PC-3 (cell line): ENCODE data around the gene BCKDHB. TPM values are rescaled to one million over a fixed set of nuclear protein-coding genes. Genes with fewer than 3 reads are reported as not detected.

Experiments used
- ATAC-seq: fragments of 200-7000 bp; cut with Tn5 transposase; 2 replicates; pipeline ENCODE4 v1.9.1; 2020; ENCODE audit warnings: mild to moderate bottlenecking, moderate library complexity
- BruUV-seq: library from RNA; stranded (reverse); fragments of 400-500 nt; replicated peaks from 2 replicates; lab custom pipeline; 2021; lab: Mats Ljungman, UMichigan
- CTCF ChIA-PET: fragments of 300-600 bp; sonication (Branson Sonifier 250); formaldehyde crosslinking; loops from one replicate; lab custom pipeline; 2022; ENCODE audit warnings: antibody characterized with exemption; lab: Charles Lee
- POLR2A ChIA-PET: fragments of 300-600 bp; sonication (Branson Sonifier 250); formaldehyde crosslinking; loops from one replicate; lab custom pipeline; 2022; ENCODE audit warnings: antibody characterized with exemption; ENCODE audit not compliant: unreplicated experiment; lab: Charles Lee
- DNase-seq: peaks from one replicate; pipeline ENCODE4 v3.0.0-alpha.2; 2015
- H2AFZ ChIP-seq: fragments of 300-600 bp; sonication (generic); 2 replicates; pipeline ENCODE4 v1.6.0; 2016; ENCODE audit warnings: antibody characterized with exemption, low read length
- H3F3A ChIP-seq: fragments of 300-600 bp; sonication (generic); one replicate; pipeline ENCODE4 v1.6.0; 2017; ENCODE audit warnings: antibody characterized with exemption, low read length, control low read depth, mild to moderate bottlenecking; ENCODE audit not compliant: unreplicated experiment
- H3K27ac ChIP-seq: fragments of 300-600 bp; sonication (generic); 2 replicates; pipeline ENCODE4 v1.5.1; 2016; ENCODE audit warnings: mild to moderate bottlenecking, low read length
- H3K27me3 ChIP-seq: fragments of 300-600 bp; sonication (generic); 2 replicates; pipeline ENCODE4 v1.6.1; 2016; ENCODE audit warnings: low read length, mixed read lengths
- H3K36me3 ChIP-seq: fragments of 300-600 bp; sonication (generic); 2 replicates; pipeline ENCODE4 v1.6.1; 2016; ENCODE audit warnings: low read depth, mixed run types, low read length, mixed read lengths
- H3K4me1 ChIP-seq: fragments of 300-600 bp; sonication (generic); 2 replicates; pipeline ENCODE4 v1.5.1; 2016; ENCODE audit warnings: low read length; ENCODE audit not compliant: insufficient read depth
- H3K4me2 ChIP-seq: fragments of 300-600 bp; sonication (generic); 2 replicates; pipeline ENCODE4 v1.6.0; 2016; ENCODE audit warnings: low read length
- H3K4me3 ChIP-seq: fragments of 300-600 bp; sonication (generic); 2 replicates; pipeline ENCODE4 v1.5.1; 2016; ENCODE audit warnings: mild to moderate bottlenecking, low read length, mixed read lengths
- H3K79me2 ChIP-seq: fragments of 300-600 bp; sonication (generic); 2 replicates; pipeline ENCODE4 v1.6.1; 2017; ENCODE audit warnings: low read length, mixed read lengths
- H3K9ac ChIP-seq: fragments of 300-600 bp; sonication (generic); 2 replicates; pipeline ENCODE4 v1.6.0; 2016; ENCODE audit warnings: mild to moderate bottlenecking, low read length
- H3K9me2 ChIP-seq: fragments of 300-600 bp; sonication (generic); replicated peaks from 2 replicates; pipeline ENCODE4 v1.6.1; 2016; ENCODE audit warnings: mixed run types, low read length, mixed read lengths
- H3K9me3 ChIP-seq: fragments of 300-600 bp; sonication (generic); 2 replicates; pipeline ENCODE4 v1.6.1; 2016; ENCODE audit warnings: low read length, mixed read lengths
- H4K20me1 ChIP-seq: fragments of 300-600 bp; sonication (generic); 2 replicates; pipeline ENCODE4 v1.6.1; 2016; ENCODE audit warnings: low read length, mixed read lengths
- EZH2 ChIP-seq: fragments of 300-600 bp; sonication (generic); IDR thresholded peaks from one replicate; pipeline ENCODE4 v1.6.1; 2017; ENCODE audit warnings: antibody characterized with exemption, mild to moderate bottlenecking, low read length; ENCODE audit not compliant: unreplicated experiment
- EZH2phosphoT487 ChIP-seq: fragments of 300-600 bp; sonication (generic); IDR thresholded peaks from 2 replicates; pipeline ENCODE4 v1.6.1; 2018; ENCODE audit warnings: mild to moderate bottlenecking, antibody characterized with exemption, low read length, borderline replicate concordance
- intact Hi-C: fragments of 100-400 bp; cut with micrococcal nuclease; formaldehyde crosslinking; loops from 2 replicates; pipeline ENCODE4 v1.9.0; 2023
- total RNA-seq: library from RNA; depleted of rRNA; stranded (reverse); fragments of >200 nt; gene quantifications from 2 replicates; pipeline ENCODE4 v1.2.3, GENCODE V29; 2014
- TF ChIP-seq, protein P1 (sequence below): fragments of 300-600 bp; sonication (generic); conservative IDR thresholded peaks from 2 replicates; pipeline ENCODE4 v1.5.1; 2017; ENCODE audit warnings: antibody characterized with exemption, low read depth, mild to moderate bottlenecking, low read length

BCKDHB gene
- total RNA-seq, 1 experiment from 2014 or later, result 9.9 TPM

DNA sequence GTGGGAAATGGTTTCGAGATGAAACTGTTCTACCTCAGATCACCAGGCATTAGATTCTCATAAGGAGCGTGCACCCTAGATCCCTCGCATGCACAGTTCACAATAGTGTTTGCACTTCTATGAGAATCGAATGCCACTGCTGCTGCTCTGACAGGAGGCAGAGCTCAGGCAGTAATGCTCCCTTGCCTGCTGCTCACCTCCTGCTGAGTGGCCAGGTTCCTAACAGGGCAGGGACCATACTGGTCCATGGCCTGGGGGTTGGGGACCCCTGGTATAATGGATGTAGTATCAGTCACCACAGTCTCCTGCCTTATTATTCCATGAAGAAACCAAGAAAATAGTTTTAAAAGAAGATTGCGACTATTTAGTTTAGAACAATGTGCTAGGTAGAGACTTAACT, 127.5 kb downstream of the BCKDHB start:
- no peaks in the 10 kb centered on the region for H3K9me2 ChIP-seq

DNA sequence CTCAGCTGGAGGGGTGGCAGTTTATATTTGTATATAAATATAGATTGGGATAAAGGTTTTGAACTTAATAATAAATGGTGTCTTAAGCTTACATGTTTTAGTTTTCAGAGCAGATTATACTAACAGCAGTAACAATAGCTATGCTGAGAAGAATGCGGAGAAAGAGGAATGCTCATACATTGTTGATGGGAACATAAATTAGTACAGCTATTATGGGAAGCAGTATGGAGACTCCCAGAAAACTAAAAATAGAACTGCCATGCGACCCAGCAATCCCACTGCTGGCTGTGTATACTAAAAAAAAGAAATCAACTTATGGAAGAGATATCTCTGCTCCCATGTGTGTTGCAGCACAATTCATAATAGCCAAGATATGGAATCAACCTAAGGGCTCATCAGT, 127.9 kb downstream of the BCKDHB start:
- no peak overlapping the region for H3K4me2 ChIP-seq
- no peaks in the 10 kb centered on the region for H3K79me2 ChIP-seq
- H3F3A ChIP-seq, result no peaks in the 10 kb centered on the region
- no peaks in the 10 kb centered on the region for H3K9me3 ChIP-seq
- H3K4me1 ChIP-seq, result no peaks in the 10 kb centered on the region
- intact Hi-C loops, result no loop called here
- no peaks in the 10 kb centered on the region for H3K36me3 ChIP-seq
- H3K27me3 ChIP-seq, result no peaks in the 10 kb centered on the region
- H2AFZ ChIP-seq, result no peak overlapping the region
- BruUV-seq, result no TSS peak
- H3K9ac ChIP-seq, result no peak overlapping the region
- no peak for TF ChIP-seq EZH2
- TF ChIP-seq, protein P1, sequence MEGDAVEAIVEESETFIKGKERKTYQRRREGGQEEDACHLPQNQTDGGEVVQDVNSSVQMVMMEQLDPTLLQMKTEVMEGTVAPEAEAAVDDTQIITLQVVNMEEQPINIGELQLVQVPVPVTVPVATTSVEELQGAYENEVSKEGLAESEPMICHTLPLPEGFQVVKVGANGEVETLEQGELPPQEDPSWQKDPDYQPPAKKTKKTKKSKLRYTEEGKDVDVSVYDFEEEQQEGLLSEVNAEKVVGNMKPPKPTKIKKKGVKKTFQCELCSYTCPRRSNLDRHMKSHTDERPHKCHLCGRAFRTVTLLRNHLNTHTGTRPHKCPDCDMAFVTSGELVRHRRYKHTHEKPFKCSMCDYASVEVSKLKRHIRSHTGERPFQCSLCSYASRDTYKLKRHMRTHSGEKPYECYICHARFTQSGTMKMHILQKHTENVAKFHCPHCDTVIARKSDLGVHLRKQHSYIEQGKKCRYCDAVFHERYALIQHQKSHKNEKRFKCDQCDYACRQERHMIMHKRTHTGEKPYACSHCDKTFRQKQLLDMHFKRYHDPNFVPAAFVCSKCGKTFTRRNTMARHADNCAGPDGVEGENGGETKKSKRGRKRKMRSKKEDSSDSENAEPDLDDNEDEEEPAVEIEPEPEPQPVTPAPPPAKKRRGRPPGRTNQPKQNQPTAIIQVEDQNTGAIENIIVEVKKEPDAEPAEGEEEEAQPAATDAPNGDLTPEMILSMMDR, result no peak
- TF ChIP-seq EZH2phosphoT487, result no peak
- DNase-seq (no peak), ATAC-seq (no peak)
- POLR2A ChIA-PET, result no interaction called here
- no peak overlapping the region for H3K4me3 ChIP-seq
- no peak overlapping the region for H3K27ac ChIP-seq
- H4K20me1 ChIP-seq, result no peaks in the 10 kb centered on the region
- no peaks in the 10 kb centered on the region for H3K9me2 ChIP-seq
- CTCF ChIA-PET, result no interaction called here

More for the DNA sequence above, 127.5 kb downstream of the BCKDHB start:
- ChIA-PET CTCF (no interaction called here), POLR2A (no interaction called here)
- intact Hi-C loops, result no loop called here
- Histone ChIP-seq H3K9me3 (no peaks in the 10 kb centered on the region), H3K4me2 (no peak overlapping the region), H2AFZ (no peak overlapping the region), H3K9ac (no peak overlapping the region), H4K20me1 (no peaks in the 10 kb centered on the region), H3K4me3 (no peak overlapping the region), H3F3A (no peaks in the 10 kb centered on the region), H3K27me3 (no peaks in the 10 kb centered on the region), H3K36me3 (no peaks in the 10 kb centered on the region), H3K27ac (no peak overlapping the region), H3K4me1 (no peaks in the 10 kb centered on the region), H3K79me2 (no peaks in the 10 kb centered on the region)
- DNase-seq (no peak), ATAC-seq (no peak)
- no peak for TF ChIP-seq EZH2
- no TSS peak for BruUV-seq

DNA sequence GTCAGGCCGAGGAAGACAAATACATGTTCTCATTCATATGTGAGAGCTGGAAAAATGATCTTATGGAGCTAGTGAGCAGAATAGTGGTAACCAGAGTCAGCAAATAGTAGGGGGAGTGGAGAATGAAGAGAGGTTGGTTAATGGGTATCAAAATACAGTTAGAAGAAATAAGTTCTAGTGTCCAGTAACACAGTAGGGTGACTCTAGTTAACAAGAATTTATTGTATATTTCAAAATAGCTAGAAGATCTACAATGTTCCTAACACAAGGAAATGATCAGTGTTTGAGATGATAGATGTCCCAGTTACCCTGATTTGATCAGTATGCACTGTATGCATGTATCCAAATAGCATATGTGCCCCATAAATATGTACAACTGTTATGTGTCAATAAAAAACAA, 128.4 kb downstream of the BCKDHB start:
- no TSS peak for BruUV-seq
- POLR2A ChIA-PET, result no interaction called here
- no peaks in the 10 kb centered on the region for H3K36me3 ChIP-seq
- no peaks in the 10 kb centered on the region for H3K9me3 ChIP-seq
- DNase-seq (no peak), ATAC-seq (no peak)
- no peak overlapping the region for H3K4me3 ChIP-seq
- H3K4me1 ChIP-seq, result no peaks in the 10 kb centered on the region
- no peak overlapping the region for H2AFZ ChIP-seq
- H4K20me1 ChIP-seq, result no peaks in the 10 kb centered on the region
- CTCF ChIA-PET, result no interaction called here
- H3K4me2 ChIP-seq, result no peak overlapping the region
- no peaks in the 10 kb centered on the region for H3K9me2 ChIP-seq
- no peak overlapping the region for H3K27ac ChIP-seq
- no peaks in the 10 kb centered on the region for H3K27me3 ChIP-seq
- H3F3A ChIP-seq, result no peaks in the 10 kb centered on the region
- H3K9ac ChIP-seq, result no peak overlapping the region
- intact Hi-C loops, result no loop called here
- no peaks in the 10 kb centered on the region for H3K79me2 ChIP-seq
- no peak for TF ChIP-seq EZH2phosphoT487
- TF ChIP-seq, protein P1, result no peak
- no peak for TF ChIP-seq EZH2
